GM12892 (cell line): Measurements from ENCODE around the gene FAM227A.

Source experiments
- DNase-seq: peaks from one replicate; pipeline ENCODE4 v3.0.0; 2011; ENCODE audit not compliant: insufficient read length
- FAIRE-seq: peaks from 2 replicates; lab custom pipeline; 2011; peaks lifted over from hg19 to GRCh38; lab: Jason Lieb, UNC
- POLR2A ChIP-seq: IDR thresholded peaks from 2 replicates; pipeline ENCODE4 v1.6.1; 2011; ENCODE audit warnings: low read depth, low read length, control low read depth
- POLR2AphosphoS5 ChIP-seq: IDR thresholded peaks from 2 replicates; pipeline ENCODE4 v1.6.1; 2011; ENCODE audit warnings: low read depth, low read length, control low read depth
- TAF1 ChIP-seq: IDR thresholded peaks from 2 replicates; pipeline ENCODE4 v1.6.1; 2011; ENCODE audit warnings: low read depth, mild to moderate bottlenecking, control low read depth, low read length, borderline replicate concordance

Gene FAM227A

GRCh38 chr22:38564669-38565068 is 91.5 kb downstream of the FAM227A start:
- FAIRE-seq (no peak), DNase-seq (no peak)
- TF ChIP-seq TAF1 (no peak), POLR2AphosphoS5 (no peak), POLR2A (no peak)

GRCh38 chr22:38554281-38554680 is 101.9 kb downstream of the FAM227A start:
- no peak for DNase-seq
- TF ChIP-seq POLR2AphosphoS5 (no peak), TAF1 (no peak), POLR2A (no peak)
- FAIRE-seq: no peak

GRCh38 chr22:38549101-38549894 is 106.9 kb downstream of the FAM227A start:
- no peak for FAIRE-seq
- TF ChIP-seq POLR2AphosphoS5: no peak
- TF ChIP-seq POLR2A: no peak
- TF ChIP-seq TAF1: no peak
- DNase-seq: no peak

- no peak for DNase-seq
- FAIRE-seq: no peak
- TF ChIP-seq TAF1: no peak
- TF ChIP-seq POLR2A: no peak
- no peak for TF ChIP-seq POLR2AphosphoS5
These were observed 115.5 kb downstream of the FAM227A start for GRCh38 chr22:38540701-38541100.

GRCh38 chr22:38531251-38531938 is 124.8 kb downstream of the FAM227A start:
- no peak for FAIRE-seq
- no peak for DNase-seq
- TF ChIP-seq POLR2A (no peak), TAF1 (no peak), POLR2AphosphoS5 (no peak)
